ENCODE results near the gene TOE1. TPM values are rescaled to one million over a fixed set of nuclear protein-coding genes. Genes with fewer than 3 reads are reported as not detected.

Gene TOE1
- polyA plus RNA-seq, 1 of the 3 experiments (the other 2 are of a cell fraction) = 19.1 TPM

DNA sequence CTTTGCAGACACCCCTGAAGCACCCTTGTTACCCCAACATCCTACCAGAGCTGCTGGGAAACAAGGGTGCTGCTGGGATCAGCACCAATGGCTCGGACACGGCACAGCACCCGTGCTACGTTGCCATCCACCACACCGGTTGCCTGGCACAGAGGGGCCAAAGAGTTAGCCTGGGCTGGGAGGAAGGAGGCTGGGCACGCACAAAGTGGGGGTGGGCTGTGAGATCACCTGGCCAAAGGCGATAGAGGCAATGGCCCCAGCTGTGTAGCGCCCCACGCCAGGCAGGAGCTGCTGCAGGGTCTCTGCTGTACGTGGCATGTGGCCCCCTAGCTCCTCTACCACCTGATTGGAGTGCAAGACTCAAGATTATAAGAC, 7.6 kb upstream of the TOE1 start:
- peaks cover under 1% of the 10 kb centered on the region; the same call in 1 of the 2 replicates for H3K79me2 ChIP-seq (ENCODE audit: insufficient read depth)
- no peaks in the 10 kb centered on the region for H3F3A ChIP-seq (replicated peaks; ENCODE audit: insufficient read depth)
- no peak overlapping the region for H3K9ac ChIP-seq
- TF ChIP-seq, protein P1, sequence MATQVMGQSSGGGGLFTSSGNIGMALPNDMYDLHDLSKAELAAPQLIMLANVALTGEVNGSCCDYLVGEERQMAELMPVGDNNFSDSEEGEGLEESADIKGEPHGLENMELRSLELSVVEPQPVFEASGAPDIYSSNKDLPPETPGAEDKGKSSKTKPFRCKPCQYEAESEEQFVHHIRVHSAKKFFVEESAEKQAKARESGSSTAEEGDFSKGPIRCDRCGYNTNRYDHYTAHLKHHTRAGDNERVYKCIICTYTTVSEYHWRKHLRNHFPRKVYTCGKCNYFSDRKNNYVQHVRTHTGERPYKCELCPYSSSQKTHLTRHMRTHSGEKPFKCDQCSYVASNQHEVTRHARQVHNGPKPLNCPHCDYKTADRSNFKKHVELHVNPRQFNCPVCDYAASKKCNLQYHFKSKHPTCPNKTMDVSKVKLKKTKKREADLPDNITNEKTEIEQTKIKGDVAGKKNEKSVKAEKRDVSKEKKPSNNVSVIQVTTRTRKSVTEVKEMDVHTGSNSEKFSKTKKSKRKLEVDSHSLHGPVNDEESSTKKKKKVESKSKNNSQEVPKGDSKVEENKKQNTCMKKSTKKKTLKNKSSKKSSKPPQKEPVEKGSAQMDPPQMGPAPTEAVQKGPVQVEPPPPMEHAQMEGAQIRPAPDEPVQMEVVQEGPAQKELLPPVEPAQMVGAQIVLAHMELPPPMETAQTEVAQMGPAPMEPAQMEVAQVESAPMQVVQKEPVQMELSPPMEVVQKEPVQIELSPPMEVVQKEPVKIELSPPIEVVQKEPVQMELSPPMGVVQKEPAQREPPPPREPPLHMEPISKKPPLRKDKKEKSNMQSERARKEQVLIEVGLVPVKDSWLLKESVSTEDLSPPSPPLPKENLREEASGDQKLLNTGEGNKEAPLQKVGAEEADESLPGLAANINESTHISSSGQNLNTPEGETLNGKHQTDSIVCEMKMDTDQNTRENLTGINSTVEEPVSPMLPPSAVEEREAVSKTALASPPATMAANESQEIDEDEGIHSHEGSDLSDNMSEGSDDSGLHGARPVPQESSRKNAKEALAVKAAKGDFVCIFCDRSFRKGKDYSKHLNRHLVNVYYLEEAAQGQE (IDR thresholded peaks at IDR 0.05; ENCODE audit: low read depth, low read length) = no peak
- TF ChIP-seq FOSL2 (IDR thresholded peaks at IDR 0.05; ENCODE audit: borderline replicate concordance, low read depth) = no peak
- no peak for TF ChIP-seq GABPA (IDR thresholded peaks at IDR 0.05; ENCODE audit: low read depth)
- no peak for TF ChIP-seq SIN3A (IDR thresholded peaks at IDR 0.05; ENCODE audit: borderline replicate concordance, low read depth, low read length)
- TF ChIP-seq RFX5 (IDR thresholded peaks at IDR 0.05; ENCODE audit: low read length) = no peak
- no peak for TF ChIP-seq EP300 (IDR thresholded peaks at IDR 0.05; ENCODE audit: borderline replicate concordance in 1 of 2, low read depth in 1 of 2, low read length in 1 of 2)
- TF ChIP-seq MXI1 (IDR thresholded peaks at IDR 0.05; ENCODE audit: low read depth, low read length) = no peak
- no peak for TF ChIP-seq SMC3 (IDR thresholded peaks at IDR 0.05; ENCODE audit: low read depth, low read length)
- TF ChIP-seq TCF12 (IDR thresholded peaks at IDR 0.05) = no peak
- TF ChIP-seq, protein P2, sequence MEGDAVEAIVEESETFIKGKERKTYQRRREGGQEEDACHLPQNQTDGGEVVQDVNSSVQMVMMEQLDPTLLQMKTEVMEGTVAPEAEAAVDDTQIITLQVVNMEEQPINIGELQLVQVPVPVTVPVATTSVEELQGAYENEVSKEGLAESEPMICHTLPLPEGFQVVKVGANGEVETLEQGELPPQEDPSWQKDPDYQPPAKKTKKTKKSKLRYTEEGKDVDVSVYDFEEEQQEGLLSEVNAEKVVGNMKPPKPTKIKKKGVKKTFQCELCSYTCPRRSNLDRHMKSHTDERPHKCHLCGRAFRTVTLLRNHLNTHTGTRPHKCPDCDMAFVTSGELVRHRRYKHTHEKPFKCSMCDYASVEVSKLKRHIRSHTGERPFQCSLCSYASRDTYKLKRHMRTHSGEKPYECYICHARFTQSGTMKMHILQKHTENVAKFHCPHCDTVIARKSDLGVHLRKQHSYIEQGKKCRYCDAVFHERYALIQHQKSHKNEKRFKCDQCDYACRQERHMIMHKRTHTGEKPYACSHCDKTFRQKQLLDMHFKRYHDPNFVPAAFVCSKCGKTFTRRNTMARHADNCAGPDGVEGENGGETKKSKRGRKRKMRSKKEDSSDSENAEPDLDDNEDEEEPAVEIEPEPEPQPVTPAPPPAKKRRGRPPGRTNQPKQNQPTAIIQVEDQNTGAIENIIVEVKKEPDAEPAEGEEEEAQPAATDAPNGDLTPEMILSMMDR (IDR thresholded peaks at IDR 0.05) = no peak
- no peak for TF ChIP-seq JUND (IDR thresholded peaks at IDR 0.05)
- no peak for TF ChIP-seq NRF1 (IDR thresholded peaks at IDR 0.05; ENCODE audit: low read depth, low read length)
- no peak for TF ChIP-seq GATA2 (CRISPR knock-in tag; IDR thresholded peaks at IDR 0.05)
- TF ChIP-seq EZH2phosphoT487 (IDR thresholded peaks at IDR 0.05; ENCODE audit: borderline replicate concordance, low read depth) = no peak
- no peak for TF ChIP-seq RCOR1 (IDR thresholded peaks at IDR 0.05; ENCODE audit: low read length)
- no peak for TF ChIP-seq NFIC (IDR thresholded peaks at IDR 0.05; ENCODE audit: borderline replicate concordance)
- TF ChIP-seq POLR2AphosphoS5 (IDR thresholded peaks at IDR 0.05; ENCODE audit: low read depth, low read length) = no peak
- ChIA-PET POLR2A (interaction anchor here (0.5 kb wide), 1 partner anchor 125 kb away, joined by 3 read pairs; no protein-coding TSS in a partner anchor), CTCF (interaction anchor here (1.0 kb wide), 1 partner anchor 134 kb away, joined by 3 read pairs; no protein-coding TSS in a partner anchor)
- H4K20me1 ChIP-seq (ENCODE audit: insufficient read depth) = no peaks in the 10 kb centered on the region
- no peak overlapping the region for H3K27ac ChIP-seq (ENCODE audit: low read depth in 2 of 2, low read length in 1 of 2)
- peaks cover 3 to 28% of the 10 kb centered on the region in 2 experiments for H3K36me3 ChIP-seq (replicated peaks in 1 of 2; ENCODE audit: control insufficient read depth in 1 of 2, insufficient read depth in 2 of 2, low read length in 1 of 2)
- no peak overlapping the region for H3K4me3 ChIP-seq (ENCODE audit: low read depth in 2 of 2, low read length in 1 of 2)
- no peaks in the 10 kb centered on the region for H3K9me3 ChIP-seq
- H3K4me2 ChIP-seq = no peak overlapping the region
- no peak overlapping the region for H2AFZ ChIP-seq (ENCODE audit: low read depth)
- H3K4me1 ChIP-seq (ENCODE audit: control insufficient read depth in 1 of 2, insufficient read depth in 2 of 2, low read depth in 1 of 2, low read length in 1 of 2) = peaks cover 0 to 2% of the 10 kb centered on the region in 2 experiments; a peak in 1 of 4 replicates
- 98% methylated on average over 8 of the region's 10 CpGs for WGBS (ENCODE audit: low lambda C conversion rate)
- H3K9me2 ChIP-seq = no peaks in the 10 kb centered on the region
- no peaks in the 10 kb centered on the region for H3K27me3 ChIP-seq (ENCODE audit: insufficient read depth)
- DNase-seq = no peak

Measured in SK-N-SH (cell line).